Tibial artery (tissue), 4 donors: ENCODE measurements around the gene CRY2.
"Not testable (repeated sequence)": the region's sequence is repeated elsewhere in the genome, so short reads cannot be mapped to it uniquely, and the experiment has no call there.

Experiments used
- DNase-seq, 2 donors: peaks; one replicate each; pipeline ENCODE4 v3.0.0-alpha.2; 2019
- H3K27ac ChIP-seq, 2 donors: fragments of 200-600 bp; sonication (generic) in 1 of 2; 1 replicate in 1 of 2; 2 replicates in 1 of 2; pipeline ENCODE4 v1.5.1; 2018 to 2019; ENCODE audit warnings: mild to moderate bottlenecking in 1 of 2
- H3K27me3 ChIP-seq, 2 donors: fragments of 200-600 bp; sonication (generic) in 1 of 2; one replicate each; pipeline versions ENCODE4 v1.5.1 to v1.6.0; 2016 to 2019
- H3K36me3 ChIP-seq, 3 donors: fragments of 200-600 bp; sonication (generic) in 2 of 3; one replicate each; pipeline ENCODE4 v1.5.1; 2016 to 2019; ENCODE audit warnings: mild to moderate bottlenecking in 2 of 3
- H3K4me1 ChIP-seq, 4 donors: fragments of 200-600 bp; sonication (generic) in 2 of 4; 1 replicate in 3 of 4; 2 replicates in 1 of 4; pipeline ENCODE4 v1.5.1; 2016 to 2019
- H3K4me3 ChIP-seq, 2 donors: fragments of 200-600 bp; sonication (generic) in 1 of 2; 1 replicate in 1 of 2; 2 replicates in 1 of 2; pipeline ENCODE4 v1.5.1; 2018 to 2019; ENCODE audit warnings: mild to moderate bottlenecking in 2 of 2
- H3K9me3 ChIP-seq, 3 donors: fragments of 200-600 bp; sonication (generic) in 1 of 3; one replicate each; pipeline ENCODE4 v1.5.1; 2016 to 2019
- CTCF ChIP-seq, 2 experiments: fragments of 200-600 bp in 1 of 2; fragments of 450-650 bp in 1 of 2; IDR thresholded peaks; one replicate each; pipeline ENCODE4 v1.5.1; 2017 to 2019; ENCODE audit warnings: antibody characterized with exemption in 2 of 2, mild to moderate bottlenecking in 1 of 2, moderate library complexity in 1 of 2
- intact Hi-C: fragments of 100-400 bp; cut with DNase I; formaldehyde crosslinking; loops from one replicate; pipeline ENCODE4 v1.15.0; 2023; ENCODE audit warnings: low total_unique reads

Gene CRY2

GRCh38 chr11:45816614-45817013 is 30.7 kb upstream of the CRY2 start:
- no peak overlapping the region for H3K4me3 ChIP-seq
- TF ChIP-seq CTCF (IDR thresholded peaks at IDR 0.05): no peak
- peaks cover 1 to 11% (median 9%) of the 10 kb centered on the region in 3 donors for H3K36me3 ChIP-seq
- intact Hi-C loops: no loop called here
- H3K27ac ChIP-seq: no peak overlapping the region
- DNase-seq: peak in 1 of 2 donors; percentile 55
- no peaks in the 10 kb centered on the region for H3K4me1 ChIP-seq
- no peaks in the 10 kb centered on the region for H3K9me3 ChIP-seq
- H3K27me3 ChIP-seq: no peaks in the 10 kb centered on the region

- H3K27ac ChIP-seq: no peak overlapping the region
- H3K36me3 ChIP-seq: peaks cover 0 to 5% (median 3%) of the 10 kb centered on the region in 3 donors
- no peaks in the 10 kb centered on the region for H3K27me3 ChIP-seq
- H3K9me3 ChIP-seq: no peaks in the 10 kb centered on the region
- H3K4me1 ChIP-seq: no peaks in the 10 kb centered on the region
- no peak overlapping the region for H3K4me3 ChIP-seq
- DNase-seq: no peak
- intact Hi-C loops: no loop called here
- no peak for TF ChIP-seq CTCF (IDR thresholded peaks at IDR 0.05)
These were observed 30.1 kb upstream of the CRY2 start for GRCh38 chr11:45817191-45817590.

DNA sequence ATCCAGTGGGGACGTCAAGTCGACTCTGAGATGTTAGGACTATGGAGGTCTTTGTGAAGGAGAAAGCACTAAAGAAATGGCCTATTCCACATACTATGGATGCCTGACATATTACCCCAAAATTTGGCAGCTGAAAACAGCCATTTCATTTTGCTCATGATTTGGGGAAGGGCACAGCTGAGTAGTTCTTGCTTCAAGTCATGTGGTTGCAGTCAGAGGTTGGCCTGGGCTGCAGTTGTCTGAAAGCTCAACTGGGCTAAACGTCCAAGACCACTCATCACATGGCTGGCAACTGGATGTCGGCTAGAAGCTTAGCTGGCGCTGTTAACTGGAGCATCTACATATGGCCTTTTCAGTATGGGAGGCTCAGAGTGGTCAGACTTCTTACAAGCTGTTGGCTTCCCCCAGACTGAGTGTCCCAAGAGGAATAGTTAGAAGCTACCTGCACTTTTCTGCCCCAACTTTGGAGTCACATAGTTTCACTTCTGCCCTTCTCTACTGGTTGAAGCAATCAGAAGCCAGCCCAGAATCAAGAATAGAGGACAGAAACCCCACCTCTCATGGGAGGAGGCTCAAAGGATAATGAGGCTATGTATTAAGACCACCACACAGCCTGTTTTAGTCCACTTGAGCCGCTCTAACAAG is 28.2 kb upstream of the CRY2 start:
- Histone ChIP-seq H3K9me3 (no peaks in the 10 kb centered on the region), H3K4me3 (no peak overlapping the region), H3K36me3 (no peaks in the 10 kb centered on the region), H3K27me3 (no peaks in the 10 kb centered on the region), H3K4me1 (no peaks in the 10 kb centered on the region), H3K27ac (no peak overlapping the region)
- peak in 1 of 2 donors; percentile 32 for DNase-seq
- intact Hi-C loops: no loop called here
- TF ChIP-seq CTCF (IDR thresholded peaks at IDR 0.05): no peak

GRCh38 chr11:45820211-45820857 is 26.9 kb upstream of the CRY2 start:
- Histone ChIP-seq H3K27me3 (no peaks in the 10 kb centered on the region), H3K36me3 (no peaks in the 10 kb centered on the region), H3K4me1 (no peaks in the 10 kb centered on the region), H3K4me3 (no peak overlapping the region), H3K27ac (no peak overlapping the region), H3K9me3 (no peaks in the 10 kb centered on the region)
- no peak for TF ChIP-seq CTCF (IDR thresholded peaks at IDR 0.05)
- no peak for DNase-seq
- intact Hi-C loops: no loop called here

GRCh38 chr11:45826492-45826891 is 20.8 kb upstream of the CRY2 start:
- peaks cover 0 to 18% of the 10 kb centered on the region in 2 donors for H3K27me3 ChIP-seq
- intact Hi-C loops, H3K36me3 ChIP-seq, H3K9me3 ChIP-seq, H3K4me3 ChIP-seq, H3K4me1 ChIP-seq, H3K27ac ChIP-seq: not testable (repeated sequence)
- DNase-seq: peak in 1 of 2 donors; percentile 54

DNA sequence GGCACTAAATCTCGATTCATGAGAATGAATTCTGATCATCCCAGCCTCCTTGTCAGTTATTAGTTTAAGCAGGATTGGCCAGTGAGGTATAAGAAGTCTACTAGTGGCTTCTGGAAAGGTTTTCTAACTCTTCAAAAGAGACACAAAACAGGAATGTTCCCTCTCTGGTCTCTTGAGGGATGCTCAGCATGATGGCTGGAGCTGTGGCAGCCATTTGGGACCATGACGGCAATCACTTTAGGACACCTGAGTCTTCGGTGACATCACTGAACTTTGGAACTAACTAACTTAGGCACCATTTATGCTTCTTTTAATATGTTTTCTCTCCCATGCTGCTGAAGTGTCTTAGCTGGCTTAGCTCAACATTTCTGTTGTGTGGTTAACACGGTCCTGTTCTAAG is 20.2 kb upstream of the CRY2 start:
- intact Hi-C loops: no loop called here
- Histone ChIP-seq H3K36me3 (no peaks in the 10 kb centered on the region), H3K4me1 (no peaks in the 10 kb centered on the region), H3K4me3 (no peak overlapping the region), H3K9me3 (peaks cover 0 to 3% (median 0%) of the 10 kb centered on the region in 3 donors), H3K27ac (no peak overlapping the region), H3K27me3 (peaks cover 0 to 18% of the 10 kb centered on the region in 2 donors)
- DNase-seq: no peak
- no peak for TF ChIP-seq CTCF (IDR thresholded peaks at IDR 0.05)
